GM18499 (cell line): Measurements from ENCODE around the gene SERINC1.

ENCODE experiments used
- ATAC-seq: cut with Tn5 transposase; IDR thresholded peaks from one replicate; pipeline ENCODE4 v1.9.1; 2021; ENCODE audit warnings: moderate number of reproducible peaks; ENCODE audit not compliant: insufficient read depth, unreplicated experiment

SERINC1 gene

GRCh38 chr6:122445274-122445673 is 26.3 kb downstream of the SERINC1 start:
- no peak for ATAC-seq

GRCh38 chr6:122438975-122439374 is 32.6 kb downstream of the SERINC1 start:
- no peak for ATAC-seq

GRCh38 chr6:122432816-122433215 is 38.8 kb downstream of the SERINC1 start:
- peak; percentile 92 for ATAC-seq

- ATAC-seq: no peak
Observed at GRCh38 chr6:122431780-122432179, 39.8 kb downstream of the SERINC1 start.

- no peak for ATAC-seq
Observed at GRCh38 chr6:122429323-122429722, 42.3 kb downstream of the SERINC1 start.

- no peak for ATAC-seq
Observed at GRCh38 chr6:122428781-122429180, 42.8 kb downstream of the SERINC1 start.

- ATAC-seq: no peak
Observed at GRCh38 chr6:122426597-122426996, 45.0 kb downstream of the SERINC1 start.

- no peak for ATAC-seq
Observed at GRCh38 chr6:122423734-122424133, 47.9 kb downstream of the SERINC1 start.

- peak; percentile 82 for ATAC-seq
Observed at GRCh38 chr6:122422614-122423267, 48.9 kb downstream of the SERINC1 start.

- ATAC-seq: no peak
Observed at GRCh38 chr6:122422003-122422402, 49.6 kb downstream of the SERINC1 start.

- ATAC-seq: no peak
Observed at GRCh38 chr6:122416825-122417224, 54.8 kb downstream of the SERINC1 start.

- ATAC-seq: no peak
Observed at GRCh38 chr6:122412001-122412400, 59.6 kb downstream of the SERINC1 start.

GRCh38 chr6:122408702-122409458 is 62.7 kb downstream of the SERINC1 start:
- no peak for ATAC-seq

- no peak for ATAC-seq
Observed at GRCh38 chr6:122408240-122408639, 63.4 kb downstream of the SERINC1 start.

GRCh38 chr6:122407712-122408111 is 63.9 kb downstream of the SERINC1 start:
- ATAC-seq: no peak

- no peak for ATAC-seq
Observed at GRCh38 chr6:122406187-122406586, 65.4 kb downstream of the SERINC1 start.

- no peak for ATAC-seq
Observed at GRCh38 chr6:122405417-122405816, 66.2 kb downstream of the SERINC1 start.

- ATAC-seq: no peak
Observed at GRCh38 chr6:122404444-122404843, 67.2 kb downstream of the SERINC1 start.

- no peak for ATAC-seq
Observed at GRCh38 chr6:122401104-122401503, 70.5 kb downstream of the SERINC1 start.

- no peak for ATAC-seq
Observed at GRCh38 chr6:122400462-122401089, 71.0 kb downstream of the SERINC1 start.

- peak; percentile 0 for ATAC-seq
Observed at GRCh38 chr6:122400121-122400450, 71.5 kb downstream of the SERINC1 start.
